H4 (cell line): ENCODE results near the gene VSTM2L. TPM values are rescaled to one million over a fixed set of nuclear protein-coding genes. Genes with fewer than 3 reads are reported as not detected.

ENCODE experiments used
- DNase-seq: peaks from one replicate; pipeline ENCODE4 v3.0.0-alpha.2; 2015; ENCODE audit warnings: low spot score
- total RNA-seq: library from RNA; depleted of rRNA; stranded (reverse); fragments of >200 nt; shearing (Covaris generic); gene quantifications from 2 replicates; pipeline ENCODE4 v1.2.3, GENCODE V29; 2014

The VSTM2L gene
- total RNA-seq, 1 experiment from 2014 or later = 1.2 TPM

DNA sequence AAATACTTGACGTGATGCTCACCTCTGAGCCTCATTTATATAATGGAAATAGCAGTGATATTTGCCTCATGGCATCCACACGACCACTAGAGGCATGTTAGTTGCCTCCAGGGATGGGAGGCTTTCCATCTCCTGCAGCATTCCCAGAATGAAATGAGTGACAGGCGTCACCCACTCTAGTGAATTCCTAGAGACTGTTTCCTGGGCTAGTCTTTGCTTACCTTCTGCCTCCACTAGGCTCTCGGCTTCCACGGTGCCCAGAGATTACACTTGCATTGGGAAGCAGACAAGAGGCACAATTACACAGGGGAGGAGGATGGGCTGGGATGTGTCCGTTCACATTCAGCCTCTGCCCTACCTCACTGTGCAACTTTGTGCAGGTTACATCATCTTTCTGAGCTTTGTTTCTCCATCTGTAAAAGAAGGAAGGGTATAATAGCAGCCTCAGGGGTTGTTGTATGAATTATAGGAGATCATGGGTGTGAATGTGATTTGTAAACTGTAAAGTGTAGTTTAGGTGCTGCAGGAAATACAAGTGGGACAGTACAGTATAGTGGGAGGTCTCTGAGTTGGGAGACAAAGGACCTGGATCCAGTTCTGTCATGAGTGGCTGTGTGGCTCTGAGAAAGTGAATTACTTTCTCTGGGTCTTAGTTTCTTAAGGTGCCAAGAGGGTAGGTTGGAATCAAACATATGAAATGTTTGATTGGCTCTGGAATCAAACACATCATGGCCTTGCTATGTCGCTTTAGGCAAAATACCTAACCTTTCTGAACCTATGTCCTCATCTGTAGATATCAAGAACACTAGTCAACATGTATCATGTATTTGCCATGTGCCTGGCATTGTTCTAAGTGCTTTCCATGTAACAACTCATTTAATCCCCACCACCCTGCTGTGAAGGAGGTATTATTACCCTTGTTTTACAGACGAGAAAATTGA is 3.6 kb upstream of the VSTM2L start:
- no peak for DNase-seq

- no peak for DNase-seq
These were observed 1.7 kb upstream of the VSTM2L start for GRCh38 chr20:37901240-37901639.

DNA sequence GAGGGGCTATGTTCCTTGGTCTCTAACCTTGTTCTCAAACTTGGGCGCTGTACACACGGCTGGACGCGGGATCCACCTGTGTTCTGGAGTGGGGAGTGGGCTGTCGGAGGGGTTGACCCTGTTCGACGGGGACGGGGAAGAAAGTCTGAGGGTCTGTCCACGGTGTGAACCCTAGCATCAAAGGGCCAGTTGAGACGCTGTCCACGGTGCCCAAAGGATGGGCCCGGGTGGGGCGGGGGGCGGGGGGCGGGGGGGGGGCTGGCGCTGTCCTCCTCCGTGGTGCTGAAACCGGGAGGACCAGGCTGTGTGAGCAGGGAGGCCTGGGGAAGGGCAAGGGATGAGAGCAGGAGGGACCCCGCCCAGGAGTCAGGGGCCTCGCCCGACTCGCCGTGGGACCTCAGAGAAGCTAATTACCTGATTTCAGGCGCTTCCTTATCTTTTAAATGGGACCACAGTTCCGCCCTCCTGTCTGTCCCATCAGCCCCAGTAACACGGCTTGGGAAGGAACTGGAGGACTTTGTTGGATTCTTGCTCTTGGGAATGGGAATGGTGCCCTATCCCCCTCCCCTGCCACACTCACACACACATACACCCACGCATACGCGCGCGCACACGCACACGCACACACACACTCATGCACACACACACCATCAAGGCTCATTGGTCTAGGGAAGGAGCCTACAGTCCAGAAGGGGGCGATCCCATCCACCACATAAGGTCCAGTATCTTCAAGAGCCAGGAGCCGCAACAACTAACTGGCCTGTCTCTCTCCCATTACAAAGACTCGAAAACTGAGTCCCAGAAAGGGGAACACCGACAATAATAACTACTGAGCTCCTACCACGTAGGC is 1.0 kb upstream of the VSTM2L start:
- peak; percentile 67 for DNase-seq

DNA sequence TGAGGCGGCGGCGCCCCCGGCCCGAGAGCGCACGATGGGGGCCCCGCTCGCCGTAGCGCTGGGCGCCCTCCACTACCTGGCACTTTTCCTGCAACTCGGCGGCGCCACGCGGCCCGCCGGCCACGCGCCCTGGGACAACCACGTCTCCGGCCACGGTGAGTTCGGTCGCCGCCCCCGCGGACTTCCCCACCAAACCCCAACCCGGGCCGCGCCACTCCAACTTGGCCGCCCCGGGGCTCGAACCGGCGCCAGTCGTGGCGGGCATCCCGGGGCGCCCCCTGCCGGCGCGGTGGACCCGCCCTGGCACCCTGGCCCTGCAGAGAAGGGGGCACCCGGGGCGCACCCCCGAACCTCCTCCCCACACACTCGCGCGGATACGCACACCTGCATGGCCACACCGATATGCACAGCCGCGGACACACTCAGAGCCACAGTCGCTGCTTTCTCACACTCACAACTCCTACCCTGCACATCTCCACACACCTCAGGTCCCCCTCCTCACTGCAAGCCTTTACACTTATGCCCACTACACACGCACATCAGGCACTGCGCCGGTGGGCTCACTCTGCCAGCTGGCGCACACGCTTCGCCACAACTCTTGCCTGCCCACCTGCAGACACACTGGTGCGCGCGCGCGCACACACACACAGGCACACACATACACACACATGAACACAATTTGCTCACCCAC is 535 bp downstream of the VSTM2L start:
- DNase-seq = no peak

DNA sequence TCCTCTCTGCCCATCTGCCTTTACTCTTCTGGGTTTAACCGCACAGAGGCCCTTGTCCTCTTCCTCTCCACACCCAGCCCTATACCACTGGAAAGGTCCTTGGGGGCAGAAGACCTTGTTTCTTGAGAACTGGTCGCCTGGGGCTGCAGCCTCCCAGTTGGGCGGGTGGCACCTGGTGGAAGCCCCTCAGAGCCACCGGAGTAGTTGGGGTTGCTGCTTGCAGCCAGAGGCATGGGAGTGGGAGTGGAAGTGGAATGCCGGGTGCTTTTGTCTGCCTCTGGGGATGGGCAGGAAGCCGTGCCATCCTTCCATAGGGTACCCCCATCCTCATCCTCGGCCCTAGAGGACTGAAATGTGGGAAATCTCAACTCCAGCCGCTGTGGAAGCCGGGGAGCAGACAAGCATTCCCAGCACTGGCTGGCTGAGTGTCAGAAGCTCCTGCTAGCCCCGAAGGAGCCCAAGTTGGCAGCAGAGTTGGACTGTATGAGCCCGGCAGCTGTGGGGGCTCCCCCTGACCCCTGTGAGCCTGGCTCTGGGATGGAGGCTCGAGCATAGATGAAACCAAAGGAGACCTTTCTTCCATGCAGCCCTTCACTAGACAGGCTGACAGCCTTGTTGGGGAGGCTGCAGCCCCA is 1.2 kb downstream of the VSTM2L start:
- DNase-seq = no peak

- no peak for DNase-seq
These were observed 2.0 kb downstream of the VSTM2L start for GRCh38 chr20:37904845-37905373.

GRCh38 chr20:37905671-37906613 is 3.0 kb downstream of the VSTM2L start:
- no peak for DNase-seq

DNA sequence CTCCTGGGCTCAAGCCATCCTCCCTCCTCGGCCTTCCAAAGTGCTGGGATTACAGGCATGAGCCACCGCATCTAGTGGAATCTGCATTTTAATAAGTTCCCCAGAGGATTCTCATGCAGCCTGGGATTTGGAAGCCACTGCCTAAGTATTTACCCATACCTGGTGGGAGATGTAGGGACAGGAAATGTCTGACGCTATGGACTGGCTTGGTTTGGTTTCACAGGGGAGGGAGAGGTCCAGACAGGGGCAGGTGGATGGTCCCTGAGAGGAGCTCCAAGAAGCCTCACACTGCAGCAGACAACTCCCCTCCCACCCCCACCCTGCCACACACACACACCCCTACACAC is 4.4 kb downstream of the VSTM2L start:
- DNase-seq = no peak

DNA sequence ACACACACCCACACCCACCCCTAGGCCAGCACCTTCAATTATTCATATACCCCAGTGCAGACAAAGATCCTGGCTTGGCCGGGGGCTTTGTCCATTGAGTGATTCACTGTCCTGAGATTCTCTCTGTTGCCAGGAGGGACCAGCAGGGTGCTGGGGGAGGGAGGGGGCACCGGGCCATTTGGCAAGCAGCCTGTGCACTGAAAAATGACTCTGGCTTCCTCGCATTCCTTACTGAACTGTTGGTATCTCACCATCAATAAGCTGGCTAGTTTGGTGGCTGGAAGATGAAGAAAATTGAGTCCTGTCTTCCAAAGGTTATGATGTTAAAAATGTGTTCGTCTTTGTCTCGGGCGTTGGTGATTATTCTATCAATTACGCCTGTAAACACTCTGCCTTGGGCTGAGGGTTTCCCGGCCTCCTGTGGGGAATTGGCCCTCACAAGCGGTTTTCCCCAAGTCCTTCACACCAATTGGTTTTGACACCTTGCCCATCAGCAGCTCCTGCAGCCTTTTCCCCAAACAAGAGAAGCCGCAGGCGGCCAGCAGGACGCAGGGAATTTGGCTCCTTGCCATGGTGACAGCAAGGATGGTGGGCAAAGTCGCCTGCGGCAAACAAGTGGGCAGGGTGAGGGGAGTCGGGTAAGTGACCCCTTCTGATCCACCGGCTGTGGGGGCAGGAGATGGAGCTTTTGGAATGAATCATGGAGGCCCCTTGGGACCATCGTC is 4.9 kb downstream of the VSTM2L start:
- peak; percentile 37 for DNase-seq

DNA sequence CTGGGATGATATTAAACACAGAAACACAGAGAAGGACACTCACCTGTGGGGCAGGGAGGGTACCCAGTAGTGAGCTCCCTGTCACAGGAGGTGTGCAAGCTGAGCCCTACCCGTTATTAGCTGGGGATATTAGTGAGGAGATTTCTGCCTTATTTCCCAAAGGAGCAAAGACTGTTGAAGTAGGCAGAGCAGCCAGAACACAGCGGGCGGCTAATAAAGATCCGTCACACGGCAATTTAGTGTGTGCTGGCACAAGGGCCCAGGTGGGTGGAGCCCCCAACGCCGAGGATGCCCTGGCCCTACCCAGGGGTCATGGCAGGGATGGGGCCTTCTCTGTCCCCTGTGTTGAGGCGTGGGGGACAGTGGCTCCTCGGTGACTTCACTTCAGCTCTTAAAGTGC is 8.3 kb downstream of the VSTM2L start:
- DNase-seq = no peak

DNA sequence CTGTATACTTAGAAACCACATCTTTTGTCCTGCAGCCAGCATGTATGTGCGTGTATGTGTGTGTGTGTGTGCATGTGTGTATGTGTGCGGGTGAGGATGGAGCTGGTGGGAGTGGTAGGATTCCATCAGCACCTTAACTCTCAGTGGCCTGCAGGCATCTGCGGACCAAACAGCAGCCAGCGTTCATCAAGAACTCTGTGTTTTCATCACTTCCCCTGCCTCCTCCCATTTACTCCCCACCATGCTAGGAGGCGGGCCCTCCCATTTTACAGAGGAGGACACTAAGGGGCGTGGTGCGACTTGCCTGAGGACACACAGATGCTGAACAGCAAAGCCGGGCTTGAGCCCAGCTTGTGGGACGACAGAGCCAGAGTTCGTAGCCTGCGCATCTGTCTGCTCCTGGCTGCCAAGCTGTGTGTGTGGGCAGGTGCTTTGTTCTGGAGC is 8.9 kb downstream of the VSTM2L start:
- peak; percentile 48 for DNase-seq

- DNase-seq = no peak
These were observed 9.9 kb downstream of the VSTM2L start for GRCh38 chr20:37912874-37913273.

DNA sequence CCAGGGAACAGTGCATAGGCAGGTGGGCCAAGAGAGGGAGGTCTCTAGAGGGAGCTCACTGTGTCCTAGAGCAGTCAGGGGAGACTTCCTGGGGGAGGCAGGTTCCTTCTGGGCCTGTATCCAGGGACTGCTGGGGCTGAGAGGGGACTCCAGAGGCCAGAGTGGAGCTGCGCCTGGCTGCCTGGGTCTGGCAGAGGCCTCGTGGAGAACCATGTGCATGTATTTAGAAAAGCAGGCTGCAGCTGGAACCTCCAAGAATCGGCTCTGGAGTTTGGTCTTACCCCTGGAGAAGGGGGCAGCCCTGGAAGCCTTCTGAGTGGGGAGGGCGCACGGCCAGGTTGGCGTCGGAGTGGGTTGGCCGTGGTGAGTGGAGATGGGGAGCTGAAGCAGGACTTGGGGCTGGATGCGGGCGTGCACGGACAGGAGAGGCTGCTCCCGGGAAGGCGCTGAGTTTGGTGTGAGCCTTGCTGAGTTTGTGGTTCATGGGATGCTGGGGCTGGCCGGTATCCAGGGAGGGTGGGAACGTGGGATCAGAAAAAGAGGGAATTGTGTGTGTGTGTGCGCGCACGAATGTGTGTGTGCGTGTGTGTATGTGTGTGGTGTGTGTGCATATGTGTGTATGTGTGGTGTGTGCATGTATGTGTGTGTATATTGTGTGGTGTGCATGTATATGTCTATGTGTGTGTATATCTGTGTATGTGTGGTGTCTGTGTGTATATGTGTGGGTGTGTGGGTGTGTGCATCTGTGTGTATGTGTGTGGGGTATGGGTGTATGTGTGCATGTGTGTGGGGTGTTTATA is 10.8 kb downstream of the VSTM2L start:
- DNase-seq = no peak

- no peak for DNase-seq
These were observed 11.4 kb downstream of the VSTM2L start for GRCh38 chr20:37914367-37914671.

DNA sequence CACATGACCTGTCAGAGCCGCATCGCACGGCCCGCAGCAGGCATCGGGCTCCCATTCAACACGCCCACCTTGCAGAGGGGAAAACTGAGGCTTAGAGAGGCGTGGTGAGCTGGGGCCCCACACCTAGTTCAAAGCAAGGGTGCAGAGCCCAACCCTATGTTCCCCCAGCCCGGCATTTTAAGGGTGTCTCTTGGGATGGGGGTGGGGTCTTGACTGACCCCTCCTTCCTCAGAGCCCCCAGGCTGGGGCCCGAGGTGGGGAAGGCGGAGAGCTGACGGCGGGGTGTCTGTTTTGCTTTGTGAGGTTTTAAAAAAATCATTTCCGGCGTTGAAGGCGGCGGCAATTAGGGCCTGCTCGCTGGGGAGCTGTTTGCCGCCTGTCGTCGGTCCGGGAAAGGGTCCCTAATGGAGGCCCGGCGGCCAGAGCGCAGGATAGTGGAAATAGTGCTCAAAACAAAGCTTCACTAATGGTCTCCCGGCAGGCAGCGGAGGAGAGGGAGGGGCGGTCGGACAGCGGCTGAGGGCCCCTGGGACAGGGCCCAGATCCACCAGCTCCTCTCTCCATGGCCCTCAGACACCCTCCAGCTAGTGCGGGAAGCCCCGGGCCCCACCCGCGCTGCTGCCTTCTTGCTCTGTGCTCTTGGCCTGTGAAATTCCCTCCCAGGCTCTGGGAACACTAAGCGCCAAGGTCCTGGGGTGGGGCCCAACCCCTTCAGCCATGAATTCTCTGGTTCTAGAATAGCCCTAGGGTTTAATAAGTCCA is 11.9 kb downstream of the VSTM2L start:
- DNase-seq = no peak

DNA sequence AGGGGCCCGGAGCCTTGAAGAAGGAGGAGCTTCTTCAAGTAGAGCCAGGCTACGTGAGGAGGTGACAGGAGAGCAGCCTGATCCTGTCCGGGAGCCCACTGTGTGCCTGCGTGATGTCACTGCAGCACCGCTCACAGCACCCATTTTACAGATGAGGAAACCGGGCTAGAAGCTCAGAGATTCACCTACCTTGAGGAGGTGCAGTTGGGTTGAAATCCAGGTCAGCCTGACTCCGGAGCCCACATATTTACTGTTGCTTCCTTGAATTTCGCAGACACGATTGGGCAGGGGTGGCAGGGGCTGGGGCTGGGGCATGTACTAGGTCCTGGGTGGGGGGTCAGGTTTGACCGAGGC is 12.5 kb downstream of the VSTM2L start:
- DNase-seq = no peak

- DNase-seq = no peak
These were observed 13.1 kb downstream of the VSTM2L start for GRCh38 chr20:37915800-37916570.
